GM10248 (cell line): ENCODE results near the gene IGF2BP2.

Experiments used
- CTCF ChIA-PET: fragments of 300-600 bp; sonication (Branson Sonifier 250); formaldehyde crosslinking; extraction: SDS; loops from one replicate; lab custom pipeline; 2021; ENCODE audit warnings: antibody characterized with exemption; lab: Yijun Ruan, JAX
- POLR2A ChIA-PET: fragments of 350-650 bp; sonication (Branson Sonifier 250); formaldehyde crosslinking; extraction: SDS; loops from one replicate; lab custom pipeline; 2020; ENCODE audit warnings: antibody characterized with exemption; lab: Yijun Ruan, JAX
- DNase-seq: peaks from one replicate; pipeline ENCODE4 v3.0.0; 2012; ENCODE audit errors: extremely low spot score
- TF ChIP-seq, protein P1 (sequence below): IDR thresholded peaks from 2 replicates; pipeline ENCODE4 v1.5.1; 2012; ENCODE audit warnings: mild to moderate bottlenecking, low read depth; ENCODE audit errors: extremely low read depth, missing control alignments, control extremely low read depth

IGF2BP2 gene

DNA sequence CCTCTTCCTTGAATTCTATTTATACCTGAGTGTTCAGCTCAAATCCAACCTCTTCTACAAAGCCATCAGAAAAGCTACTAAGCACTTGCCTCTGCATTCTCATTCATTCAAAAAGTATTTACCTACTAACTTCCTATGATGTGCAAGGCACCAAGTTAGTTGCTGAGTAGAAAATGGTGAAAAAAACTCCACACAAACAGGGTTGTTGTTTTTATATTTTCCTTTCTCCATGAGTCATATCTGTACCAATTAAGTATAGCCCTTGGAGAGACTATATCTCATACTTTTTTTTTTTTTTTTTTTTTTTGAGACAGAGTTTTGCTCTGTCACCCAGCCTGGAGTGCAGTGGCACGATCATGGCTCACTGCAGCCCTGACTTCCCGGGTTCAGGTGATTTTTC lies 67.7 kb downstream of the IGF2BP2 start:
- no peak for DNase-seq
- ChIA-PET POLR2A (no interaction called here), CTCF (interaction anchor here (1.3 to 5.0 kb wide), 5 partner anchors 9 to 23 kb away, joined by 3 to 22 read pairs (median 5); no protein-coding TSS in a partner anchor)
- TF ChIP-seq, protein P1, sequence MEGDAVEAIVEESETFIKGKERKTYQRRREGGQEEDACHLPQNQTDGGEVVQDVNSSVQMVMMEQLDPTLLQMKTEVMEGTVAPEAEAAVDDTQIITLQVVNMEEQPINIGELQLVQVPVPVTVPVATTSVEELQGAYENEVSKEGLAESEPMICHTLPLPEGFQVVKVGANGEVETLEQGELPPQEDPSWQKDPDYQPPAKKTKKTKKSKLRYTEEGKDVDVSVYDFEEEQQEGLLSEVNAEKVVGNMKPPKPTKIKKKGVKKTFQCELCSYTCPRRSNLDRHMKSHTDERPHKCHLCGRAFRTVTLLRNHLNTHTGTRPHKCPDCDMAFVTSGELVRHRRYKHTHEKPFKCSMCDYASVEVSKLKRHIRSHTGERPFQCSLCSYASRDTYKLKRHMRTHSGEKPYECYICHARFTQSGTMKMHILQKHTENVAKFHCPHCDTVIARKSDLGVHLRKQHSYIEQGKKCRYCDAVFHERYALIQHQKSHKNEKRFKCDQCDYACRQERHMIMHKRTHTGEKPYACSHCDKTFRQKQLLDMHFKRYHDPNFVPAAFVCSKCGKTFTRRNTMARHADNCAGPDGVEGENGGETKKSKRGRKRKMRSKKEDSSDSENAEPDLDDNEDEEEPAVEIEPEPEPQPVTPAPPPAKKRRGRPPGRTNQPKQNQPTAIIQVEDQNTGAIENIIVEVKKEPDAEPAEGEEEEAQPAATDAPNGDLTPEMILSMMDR, result no peak

DNA sequence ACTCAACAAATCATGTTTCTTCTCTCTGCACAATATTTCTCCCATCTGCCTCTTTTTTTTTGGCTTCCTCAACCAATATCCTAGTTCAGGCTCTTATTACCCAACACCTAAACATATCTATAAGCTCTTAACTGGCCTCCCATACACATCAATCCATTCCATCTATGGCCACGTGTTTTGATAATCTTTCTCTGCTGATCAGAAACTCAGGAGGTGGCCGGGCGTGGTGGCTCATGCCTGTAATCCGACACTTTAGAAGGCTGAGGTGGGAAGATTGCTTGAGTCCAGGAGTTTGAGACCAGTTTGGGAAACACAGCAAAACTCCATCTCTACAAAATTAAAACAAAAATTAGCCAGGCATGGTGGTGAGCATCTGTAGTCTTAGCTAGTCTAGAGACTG lies 68.4 kb downstream of the IGF2BP2 start:
- DNase-seq, result no peak
- POLR2A ChIA-PET, result no interaction called here
- CTCF ChIA-PET, result interaction anchor here (1.3 to 5.0 kb wide), 5 partner anchors 10 to 23 kb away, joined by 3 to 22 read pairs (median 5); no protein-coding TSS in a partner anchor
- TF ChIP-seq, protein P1, result no peak

- DNase-seq, result no peak
- TF ChIP-seq, protein P1, result no peak
- ChIA-PET CTCF (interaction anchor here (0.8 to 5.0 kb wide), 4 partner anchors 10 to 95 kb away, joined by 4 to 22 read pairs (median 10); no protein-coding TSS in a partner anchor), POLR2A (no interaction called here)
Measured at GRCh38 chr3:185754920-185755319, 69.9 kb downstream of the IGF2BP2 start.

DNA sequence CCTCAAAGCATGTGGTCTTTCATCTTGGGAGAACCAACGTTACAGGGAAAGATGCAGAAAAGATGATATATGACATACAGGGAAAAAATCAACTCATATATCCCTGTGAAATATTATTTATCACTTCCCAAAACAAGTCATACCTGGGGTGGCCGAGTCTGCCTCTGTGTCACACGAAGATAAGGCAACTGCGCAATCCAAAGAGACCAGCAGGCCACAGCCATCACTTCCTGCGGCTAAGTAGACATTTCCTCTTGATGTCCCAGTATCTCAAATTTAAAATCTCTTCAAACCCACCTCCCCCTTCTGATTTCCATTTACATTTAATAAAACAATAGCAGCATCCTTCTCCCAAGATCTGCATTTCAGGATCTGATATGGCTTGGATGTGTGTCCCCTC lies 71.5 kb downstream of the IGF2BP2 start:
- no peak for DNase-seq
- ChIA-PET POLR2A (no interaction called here), CTCF (interaction anchor here (5.0 kb wide), 1 partner anchor 15 kb away, joined by 22 read pairs; no protein-coding TSS in a partner anchor)
- TF ChIP-seq, protein P1, result no peak

GRCh38 chr3:185750702-185751101 lies 74.1 kb downstream of the IGF2BP2 start:
- DNase-seq, result no peak
- ChIA-PET CTCF (interaction anchor here (1.6 to 2.4 kb wide), 2 partner anchors 11 to 17 kb away, joined by 6 to 8 read pairs; no protein-coding TSS in a partner anchor), POLR2A (no interaction called here)
- TF ChIP-seq, protein P1, result no peak

DNA sequence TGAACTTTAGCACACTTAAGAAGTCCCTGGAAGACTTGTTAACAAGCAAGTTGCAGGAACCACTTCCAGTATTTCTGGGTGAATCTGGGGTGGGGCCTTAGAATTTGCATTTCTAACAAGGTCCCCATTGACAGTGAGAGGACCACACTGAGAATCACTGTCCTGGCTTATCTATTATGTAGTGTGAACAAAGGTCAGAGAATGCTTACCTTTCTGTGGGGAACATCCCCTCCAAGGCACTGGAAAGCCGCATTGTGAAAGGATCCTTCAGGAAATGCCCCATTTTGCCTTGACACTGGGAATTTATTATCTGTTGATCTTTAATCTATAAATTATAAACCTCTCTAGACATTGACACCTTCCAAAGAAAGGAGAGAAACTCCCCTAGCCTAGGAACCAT lies 74.8 kb downstream of the IGF2BP2 start:
- CTCF ChIA-PET, result interaction anchor here (1.1 to 1.6 kb wide), 5 partner anchors 9 to 89 kb away, joined by 3 to 6 read pairs (median 3); no protein-coding TSS in a partner anchor
- DNase-seq, result no peak
- TF ChIP-seq, protein P1, result no peak
- POLR2A ChIA-PET, result no interaction called here

DNA sequence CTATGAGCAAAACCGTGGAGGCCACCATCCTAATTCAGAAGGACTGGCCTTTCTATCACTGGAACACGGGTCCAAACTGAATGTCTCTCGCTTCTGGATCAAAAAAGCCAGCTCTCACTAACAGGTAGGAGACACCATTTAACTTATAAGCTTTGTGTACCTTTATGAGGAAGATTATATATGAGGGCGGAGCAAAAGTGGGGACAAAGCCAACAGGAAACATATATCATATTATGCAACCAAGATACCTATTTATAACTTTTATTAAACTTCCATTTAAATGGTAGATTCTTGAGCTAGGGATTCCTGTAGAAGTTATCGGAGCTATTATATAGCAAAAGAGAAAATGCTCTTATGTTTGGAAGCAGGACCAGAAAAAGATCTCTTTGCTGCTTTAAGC lies 78.4 kb downstream of the IGF2BP2 start:
- POLR2A ChIA-PET, result no interaction called here
- CTCF ChIA-PET, result interaction anchor here (0.7 to 4.3 kb wide), 11 partner anchors 8 to 86 kb away, joined by 3 to 28 read pairs (median 3); no protein-coding TSS in a partner anchor

More for the DNA sequence above, 78.4 kb downstream of the IGF2BP2 start:
- TF ChIP-seq, protein P1, result no peak
- DNase-seq, result no peak
